Measurements from ENCODE around the gene ALDH9A1. TPM values are rescaled to one million over a fixed set of nuclear protein-coding genes. Genes with fewer than 3 reads are reported as not detected.

Gene ALDH9A1
- total RNA-seq, 2 experiments from 2014 or later = 43.4 to 45.3 TPM

- Mint-ChIP-seq H3K27me3 (no peaks in the 10 kb centered on the region), H3K4me3 (no peak overlapping the region), H3K9me3 (no peaks in the 10 kb centered on the region), H3K4me1 (peaks cover 19% of the 10 kb centered on the region), H3K27ac (no peak overlapping the region), H3K36me3 (ENCODE audit: low read depth) (peaks cover 3% of the 10 kb centered on the region)
- ChIA-PET CTCF (interaction anchor here (1.7 kb wide), 1 partner anchor 10 kb away, joined by 4 read pairs; no protein-coding TSS in a partner anchor), POLR2A (no interaction called here)
- DNase-seq = no peak
These were observed 63.0 kb downstream of the ALDH9A1 start for GRCh38 chr1:165635329-165635728.

- Mint-ChIP-seq H3K36me3 (ENCODE audit: low read depth) (peaks cover 3% of the 10 kb centered on the region), H3K27me3 (peaks cover 1% of the 10 kb centered on the region), H3K4me3 (no peak overlapping the region), H3K4me1 (peaks cover 19% of the 10 kb centered on the region), H3K27ac (no peak overlapping the region), H3K9me3 (no peaks in the 10 kb centered on the region)
- ChIA-PET CTCF (interaction anchor here (1.7 kb wide), 1 partner anchor 11 kb away, joined by 4 read pairs; no protein-coding TSS in a partner anchor), POLR2A (no interaction called here)
- DNase-seq = no peak
These were observed 64.0 kb downstream of the ALDH9A1 start for GRCh38 chr1:165634154-165634921.

GRCh38 chr1:165633614-165634013, 64.7 kb downstream of the ALDH9A1 start:
- ChIA-PET CTCF (interaction anchor here (0.6 kb wide), 1 partner anchor 24 kb away, joined by 4 read pairs; no protein-coding TSS in a partner anchor), POLR2A (no interaction called here)
- peaks cover 25% of the 10 kb centered on the region for H3K4me1 Mint-ChIP-seq
- H3K27me3 Mint-ChIP-seq = peaks cover 1% of the 10 kb centered on the region
- no peak overlapping the region for H3K27ac Mint-ChIP-seq
- H3K9me3 Mint-ChIP-seq = no peaks in the 10 kb centered on the region
- H3K36me3 Mint-ChIP-seq (ENCODE audit: low read depth) = peaks cover 3% of the 10 kb centered on the region
- H3K4me3 Mint-ChIP-seq = no peak overlapping the region
- DNase-seq = no peak

- H3K36me3 Mint-ChIP-seq (ENCODE audit: low read depth) = peaks cover 3% of the 10 kb centered on the region
- no peak for DNase-seq
- ChIA-PET CTCF (interaction anchor here (1.2 kb wide), 1 partner anchor 7 kb away, joined by 4 read pairs; no protein-coding TSS in a partner anchor), POLR2A (no interaction called here)
- no peaks in the 10 kb centered on the region for H3K9me3 Mint-ChIP-seq
- H3K4me3 Mint-ChIP-seq = peak overlapping the region; percentile 14
- H3K4me1 Mint-ChIP-seq = peaks cover 25% of the 10 kb centered on the region
- H3K27me3 Mint-ChIP-seq = peaks cover 1% of the 10 kb centered on the region
- no peak overlapping the region for H3K27ac Mint-ChIP-seq
These were observed 65.9 kb downstream of the ALDH9A1 start for GRCh38 chr1:165632491-165632890.

GRCh38 chr1:165632152-165632469, 66.3 kb downstream of the ALDH9A1 start:
- Mint-ChIP-seq H3K27me3 (peaks cover 4% of the 10 kb centered on the region), H3K9me3 (no peaks in the 10 kb centered on the region), H3K4me3 (no peak overlapping the region), H3K4me1 (peaks cover 25% of the 10 kb centered on the region), H3K27ac (no peak overlapping the region), H3K36me3 (ENCODE audit: low read depth) (peaks cover 3% of the 10 kb centered on the region)
- CTCF ChIA-PET = interaction anchor here (0.7 to 1.2 kb wide), 2 partner anchors 8 to 15 kb away, joined by 4 read pairs; no protein-coding TSS in a partner anchor
- POLR2A ChIA-PET = no interaction called here
- no peak for DNase-seq

GRCh38 chr1:165631342-165632151, 66.8 kb downstream of the ALDH9A1 start:
- peak; percentile 29 for DNase-seq
- ChIA-PET CTCF (interaction anchor here (0.7 to 1.5 kb wide), 3 partner anchors 8 to 52 kb away, joined by 3 to 4 read pairs (median 4); no protein-coding TSS in a partner anchor), POLR2A (interaction anchor here (0.7 kb wide), 1 partner anchor 121 kb away, joined by 3 read pairs; no protein-coding TSS in a partner anchor)
- H3K4me3 Mint-ChIP-seq = no peak overlapping the region
- H3K4me1 Mint-ChIP-seq = peaks cover 23% of the 10 kb centered on the region
- no peak overlapping the region for H3K27ac Mint-ChIP-seq
- no peaks in the 10 kb centered on the region for H3K36me3 Mint-ChIP-seq (ENCODE audit: low read depth)
- H3K9me3 Mint-ChIP-seq = no peaks in the 10 kb centered on the region
- H3K27me3 Mint-ChIP-seq = peaks cover 4% of the 10 kb centered on the region

GRCh38 chr1:165630629-165631341, 67.6 kb downstream of the ALDH9A1 start, which contains the start of gene MGST3:
MGST3 (plus strand) TSS chr1:165631234; CDS start chr1:165649848, 18,614 bp downstream.
- H3K27me3 Mint-ChIP-seq = peaks cover 4% of the 10 kb centered on the region
- no peak within 1 kb of the TSS for H3K27ac Mint-ChIP-seq
- ChIA-PET POLR2A (interaction anchor here (0.5 to 0.7 kb wide), 2 partner anchors 122 to 201 kb away, joined by 3 read pairs; no protein-coding TSS in a partner anchor), CTCF (interaction anchor here (1.5 kb wide), 2 partner anchors 46 to 53 kb away, joined by 3 read pairs; no protein-coding TSS in a partner anchor)
- H3K9me3 Mint-ChIP-seq = no peaks in the 10 kb centered on the region
- peak; percentile 95 for DNase-seq
- H3K36me3 Mint-ChIP-seq (ENCODE audit: low read depth) = no peaks in the 10 kb centered on the region
- peaks cover 23% of the 10 kb centered on the region for H3K4me1 Mint-ChIP-seq
- no peak within 1 kb of the TSS for H3K4me3 Mint-ChIP-seq

GRCh38 chr1:165629848-165630628, 68.3 kb downstream of the ALDH9A1 start:
- no peak for DNase-seq
- Mint-ChIP-seq H3K9me3 (no peaks in the 10 kb centered on the region), H3K4me3 (no peak overlapping the region), H3K27ac (no peak overlapping the region), H3K36me3 (ENCODE audit: low read depth) (no peaks in the 10 kb centered on the region), H3K4me1 (peaks cover 23% of the 10 kb centered on the region), H3K27me3 (peaks cover 4% of the 10 kb centered on the region)
- CTCF ChIA-PET = interaction anchor here (1.5 kb wide), 2 partner anchors 47 to 53 kb away, joined by 3 read pairs; no protein-coding TSS in a partner anchor
- POLR2A ChIA-PET = interaction anchor here (0.5 kb wide), 1 partner anchor 200 kb away, joined by 3 read pairs; no protein-coding TSS in a partner anchor

- no peaks in the 10 kb centered on the region for H3K9me3 Mint-ChIP-seq
- ChIA-PET POLR2A (no interaction called here), CTCF (no interaction called here)
- H3K4me3 Mint-ChIP-seq = no peak overlapping the region
- no peak for DNase-seq
- H3K27me3 Mint-ChIP-seq = peaks cover 4% of the 10 kb centered on the region
- no peak overlapping the region for H3K27ac Mint-ChIP-seq
- no peaks in the 10 kb centered on the region for H3K36me3 Mint-ChIP-seq (ENCODE audit: low read depth)
- peaks cover 20% of the 10 kb centered on the region for H3K4me1 Mint-ChIP-seq
These were observed 69.2 kb downstream of the ALDH9A1 start for GRCh38 chr1:165629151-165629550.

GRCh38 chr1:165628147-165628822, 70.1 kb downstream of the ALDH9A1 start:
- ChIA-PET POLR2A (no interaction called here), CTCF (no interaction called here)
- no peak overlapping the region for H3K27ac Mint-ChIP-seq
- H3K36me3 Mint-ChIP-seq (ENCODE audit: low read depth) = no peaks in the 10 kb centered on the region
- H3K27me3 Mint-ChIP-seq = peaks cover 5% of the 10 kb centered on the region
- H3K4me1 Mint-ChIP-seq = peaks cover 14% of the 10 kb centered on the region
- no peak overlapping the region for H3K4me3 Mint-ChIP-seq
- no peaks in the 10 kb centered on the region for H3K9me3 Mint-ChIP-seq
- DNase-seq = no peak

- no peak overlapping the region for H3K4me3 Mint-ChIP-seq
- no peak overlapping the region for H3K27ac Mint-ChIP-seq
- ChIA-PET POLR2A (no interaction called here), CTCF (no interaction called here)
- H3K36me3 Mint-ChIP-seq (ENCODE audit: low read depth) = no peaks in the 10 kb centered on the region
- H3K27me3 Mint-ChIP-seq = peaks cover 25% of the 10 kb centered on the region
- H3K9me3 Mint-ChIP-seq = no peaks in the 10 kb centered on the region
- H3K4me1 Mint-ChIP-seq = peaks cover 7% of the 10 kb centered on the region
- DNase-seq = no peak
These were observed 73.9 kb downstream of the ALDH9A1 start for GRCh38 chr1:165624441-165624840.

Measured in activated CD4-positive, alpha-beta T cell treated with anti-CD3 and anti-CD28 coated beads, Interleukin-2, amount 10 ng/mL, durations not matched to agents 7 days and 5 days (primary cell).